HEK293 (cell line): Measurements from ENCODE around the gene DPYD.

ENCODE experiments used
- CTCF ChIA-PET: fragments of 350-600 bp; formaldehyde crosslinking; extraction: SDS; loops from one replicate; lab custom pipeline; 2021; ENCODE audit warnings: antibody characterized with exemption; lab: Yijun Ruan, JAX
- POLR2A ChIA-PET: fragments of 300-600 bp; formaldehyde crosslinking; extraction: SDS; loops from one replicate; lab custom pipeline; 2020; ENCODE audit warnings: antibody characterized with exemption, inconsistent platforms; lab: Yijun Ruan, JAX
- H3K27ac ChIP-seq: fragments of 200-500 bp; sonication (Bioruptor generic); 2 replicates; pipeline ENCODE4 v1.5.1; 2014; ENCODE audit warnings: low read depth, low read length, control low read depth, inconsistent platforms; ENCODE audit errors: extremely low read depth
- H3K36me3 ChIP-seq, 2 experiments: fragments of 200-500 bp in 1 of 2; sonication (Bioruptor generic) in 1 of 2; 1 replicate in 1 of 2; 2 replicates in 1 of 2; pipeline ENCODE4 v1.5.1; 2014 to 2017; ENCODE audit warnings: inconsistent platforms in 2 of 2, low read length in 2 of 2; ENCODE audit not compliant: control insufficient read depth in 2 of 2, insufficient read depth in 1 of 2
- H3K4me1 ChIP-seq: fragments of 200-500 bp; sonication (Bioruptor generic); 2 replicates; pipeline ENCODE4 v1.5.1; 2014; ENCODE audit warnings: mild to moderate bottlenecking, low read length, inconsistent platforms; ENCODE audit not compliant: control insufficient read depth, insufficient read depth
- H3K4me3 ChIP-seq: 2 replicates; pipeline ENCODE4 v1.5.1; 2011; ENCODE audit warnings: low read depth, mild to moderate bottlenecking, control low read depth, low read length, moderate library complexity
- H3K9me3 ChIP-seq: fragments of 200-500 bp; sonication (Bioruptor generic); 2 replicates; pipeline ENCODE4 v1.5.1; 2014; ENCODE audit warnings: low read depth, low read length, inconsistent platforms; ENCODE audit not compliant: control insufficient read depth, insufficient read depth
- FEZF1 ChIP-seq: fragments of 450-650 bp; formaldehyde crosslinking; IDR thresholded peaks from 2 replicates; pipeline ENCODE4 v1.5.1; 2016; ENCODE audit warnings: missing biosample characterization, missing genetic modification characterization
- KLF7 ChIP-seq: fragments of 450-650 bp; formaldehyde crosslinking; IDR thresholded peaks from 2 replicates; pipeline ENCODE4 v1.5.1; 2016; ENCODE audit warnings: missing biosample characterization, missing genetic modification characterization, borderline replicate concordance
- KLF9 ChIP-seq: fragments of 450-650 bp; formaldehyde crosslinking; IDR thresholded peaks from 2 replicates; pipeline ENCODE4 v1.5.1; 2016; ENCODE audit warnings: missing biosample characterization, missing genetic modification characterization, low read depth
- OVOL3 ChIP-seq: fragments of 450-650 bp; formaldehyde crosslinking; IDR thresholded peaks from 2 replicates; pipeline ENCODE4 v1.5.1; 2016; ENCODE audit warnings: missing biosample characterization, missing genetic modification characterization
- PRDM10 ChIP-seq: fragments of 450-650 bp; formaldehyde crosslinking; IDR thresholded peaks from 2 replicates; pipeline ENCODE4 v1.5.1; 2016; ENCODE audit warnings: missing biosample characterization, missing genetic modification characterization
- PRDM2 ChIP-seq: fragments of 450-650 bp; formaldehyde crosslinking; IDR thresholded peaks from 2 replicates; pipeline ENCODE4 v1.5.1; 2016; ENCODE audit warnings: missing biosample characterization, missing genetic modification characterization, borderline replicate concordance
- RBAK ChIP-seq: fragments of 450-650 bp; formaldehyde crosslinking; IDR thresholded peaks from 2 replicates; pipeline ENCODE4 v1.5.1; 2016; ENCODE audit warnings: missing biosample characterization, missing genetic modification characterization
- TCF7L2 ChIP-seq: IDR thresholded peaks from 2 replicates; pipeline ENCODE4 v1.6.1; 2011; ENCODE audit warnings: low read depth, mild to moderate bottlenecking, inconsistent platforms, low read length, moderate library complexity, borderline replicate concordance
- ZBTB17 ChIP-seq: fragments of 450-650 bp; formaldehyde crosslinking; IDR thresholded peaks from 2 replicates; pipeline ENCODE4 v1.5.1; 2016; ENCODE audit warnings: missing biosample characterization, missing genetic modification characterization
- ZFP69B ChIP-seq: fragments of 450-650 bp; formaldehyde crosslinking; IDR thresholded peaks from 2 replicates; pipeline ENCODE4 v1.5.1; 2016; ENCODE audit warnings: missing biosample characterization, missing genetic modification characterization
- ZNF10 ChIP-seq: fragments of 450-650 bp; formaldehyde crosslinking; IDR thresholded peaks from 2 replicates; pipeline ENCODE4 v1.5.1; 2017; ENCODE audit warnings: missing biosample characterization, missing genetic modification characterization
- ZNF140 ChIP-seq: fragments of 450-650 bp; formaldehyde crosslinking; IDR thresholded peaks from 2 replicates; pipeline ENCODE4 v1.5.1; 2016; ENCODE audit warnings: missing biosample characterization, missing genetic modification characterization
- ZNF274 ChIP-seq, 2 experiments: fragments of 200-500 bp in 1 of 2; fragments of 450-650 bp in 1 of 2; sonication (Bioruptor generic) in 1 of 2; formaldehyde crosslinking in 1 of 2; IDR thresholded peaks; 2 replicates each; pipeline versions ENCODE4 v1.5.1 to v1.6.1; 2014 to 2016; ENCODE audit warnings: borderline replicate concordance in 1 of 2, inconsistent platforms in 1 of 2, low read length in 1 of 2, missing biosample characterization in 1 of 2, missing genetic modification characterization in 1 of 2
- ZNF335 ChIP-seq: fragments of 450-650 bp; formaldehyde crosslinking; conservative IDR thresholded peaks from 2 replicates; pipeline ENCODE4 v1.5.1; 2016; ENCODE audit warnings: missing biosample characterization, missing genetic modification characterization
- ZNF404 ChIP-seq: fragments of 450-650 bp; formaldehyde crosslinking; IDR thresholded peaks from 2 replicates; pipeline ENCODE4 v1.5.1; 2017; ENCODE audit warnings: missing biosample characterization, missing genetic modification characterization
- ZNF510 ChIP-seq: fragments of 450-650 bp; formaldehyde crosslinking; IDR thresholded peaks from 2 replicates; pipeline ENCODE4 v1.5.1; 2018; ENCODE audit warnings: mild to moderate bottlenecking, missing genetic modification characterization, missing biosample characterization; ENCODE audit not compliant: insufficient replicate concordance
- ZNF549 ChIP-seq: fragments of 450-650 bp; IDR thresholded peaks from 2 replicates; pipeline ENCODE4 v1.5.1; 2018; ENCODE audit warnings: missing biosample characterization, missing genetic modification characterization, mild to moderate bottlenecking, inconsistent platforms, moderate library complexity
- ZNF558 ChIP-seq: fragments of 450-650 bp; formaldehyde crosslinking; IDR thresholded peaks from 2 replicates; pipeline ENCODE4 v1.5.1; 2016; ENCODE audit warnings: missing biosample characterization, missing genetic modification characterization
- ZNF571 ChIP-seq: fragments of 450-650 bp; formaldehyde crosslinking; IDR thresholded peaks from 2 replicates; pipeline ENCODE4 v1.5.0; 2017; ENCODE audit warnings: missing biosample characterization, missing genetic modification characterization
- ZNF621 ChIP-seq: fragments of 450-650 bp; formaldehyde crosslinking; IDR thresholded peaks from 2 replicates; pipeline ENCODE4 v1.5.1; 2017; ENCODE audit warnings: missing biosample characterization, missing genetic modification characterization
- ZNF629 ChIP-seq: fragments of 450-650 bp; formaldehyde crosslinking; IDR thresholded peaks from 2 replicates; pipeline ENCODE4 v1.5.1; 2017; ENCODE audit warnings: missing biosample characterization, missing genetic modification characterization
- ZNF660 ChIP-seq: fragments of 450-650 bp; IDR thresholded peaks from 2 replicates; pipeline ENCODE4 v1.5.1; 2018; ENCODE audit warnings: missing biosample characterization, mild to moderate bottlenecking, missing genetic modification characterization
- ZNF707 ChIP-seq: fragments of 450-650 bp; formaldehyde crosslinking; IDR thresholded peaks from 2 replicates; pipeline ENCODE4 v1.5.1; 2016; ENCODE audit warnings: missing biosample characterization, missing genetic modification characterization

DPYD gene

GRCh38 chr1:97332716-97333115 is 588.1 kb downstream of the DPYD start:
- ChIA-PET POLR2A (no interaction called here), CTCF (no interaction called here)
- no peak overlapping the region for H3K4me3 ChIP-seq
- no peaks in the 10 kb centered on the region for H3K4me1 ChIP-seq
- TF ChIP-seq ZNF335 (tag by site-specific recombination) (no peak), FEZF1 (no peak), KLF9 (tag by site-specific recombination) (no peak), PRDM10 (tag by site-specific recombination) (no peak)
- H3K36me3 ChIP-seq, result no peaks in the 10 kb centered on the region
- H3K27ac ChIP-seq, result no peak overlapping the region
- H3K9me3 ChIP-seq, result no peaks in the 10 kb centered on the region

GRCh38 chr1:97331165-97331564 is 589.7 kb downstream of the DPYD start:
- Histone ChIP-seq H3K9me3 (no peaks in the 10 kb centered on the region), H3K4me1 (no peaks in the 10 kb centered on the region), H3K4me3 (no peak overlapping the region), H3K36me3 (no peaks in the 10 kb centered on the region), H3K27ac (no peak overlapping the region)
- TF ChIP-seq ZNF660 (tag by site-specific recombination) (no peak), ZBTB17 (tag by site-specific recombination) (no peak), ZNF571 (no peak), ZNF10 (tag by site-specific recombination) (no peak), ZNF140 (tag by site-specific recombination) (no peak), ZNF558 (tag by site-specific recombination) (no peak), ZNF274 (IDR thresholded peaks at IDR 0.05; ENCODE audit: low read length) (no peak), ZNF274 (tag by site-specific recombination; IDR thresholded peaks at IDR 0.05; ENCODE audit: borderline replicate concordance) (no peak), ZNF404 (tag by site-specific recombination) (no peak)
- POLR2A ChIA-PET, result no interaction called here
- CTCF ChIA-PET, result no interaction called here

- Histone ChIP-seq H3K4me3 (no peak overlapping the region), H3K27ac (no peak overlapping the region), H3K36me3 (no peaks in the 10 kb centered on the region), H3K9me3 (no peaks in the 10 kb centered on the region), H3K4me1 (no peaks in the 10 kb centered on the region)
- ChIA-PET CTCF (no interaction called here), POLR2A (no interaction called here)
- TF ChIP-seq KLF7 (no peak), PRDM2 (tag by site-specific recombination) (no peak), OVOL3 (tag by site-specific recombination) (no peak), ZNF549 (tag by site-specific recombination) (no peak), ZFP69B (tag by site-specific recombination) (no peak), ZNF621 (tag by site-specific recombination) (no peak), ZNF707 (tag by site-specific recombination) (no peak), ZNF510 (tag by site-specific recombination) (no peak), RBAK (no peak), TCF7L2 (no peak), ZNF629 (tag by site-specific recombination) (no peak)
These were observed 606.1 kb downstream of the DPYD start for GRCh38 chr1:97314685-97315084.
